Upper lobe of left lung (tissue), 6 donors: ENCODE data around the gene SPTAN1. TPM values are rescaled to one million over a fixed set of nuclear protein-coding genes. Genes with fewer than 3 reads are reported as not detected.
"Not testable (repeated sequence)": the region's sequence is repeated elsewhere in the genome, so short reads cannot be mapped to it uniquely, and the experiment has no call there.

ENCODE experiments used
- ATAC-seq, 2 donors: fragments of 200-7000 bp; cut with Tn5 transposase; one replicate each; pipeline ENCODE4 v1.9.1; 2022; ENCODE audit warnings: mild to moderate bottlenecking in 2 of 2, moderate library complexity in 2 of 2; ENCODE audit not compliant: low FRiP score in 2 of 2
- DNase-seq, 2 donors: peaks; one replicate each; pipeline ENCODE4 v3.0.0-alpha.2; 2019 to 2020
- H3K27ac ChIP-seq, 4 donors: fragments of 200-600 bp; sonication (generic); one replicate each; pipeline ENCODE4 v1.5.1; 2016 to 2019
- H3K27me3 ChIP-seq, 4 donors: fragments of 200-600 bp; sonication (generic); one replicate each; pipeline ENCODE4 v1.5.1; 2017 to 2019
- H3K36me3 ChIP-seq, 4 donors: fragments of 200-600 bp; sonication (generic); one replicate each; pipeline ENCODE4 v1.5.1; 2016 to 2019
- H3K4me1 ChIP-seq, 4 donors: fragments of 200-600 bp; sonication (generic); one replicate each; pipeline ENCODE4 v1.5.1; 2018 to 2019
- H3K4me3 ChIP-seq, 4 donors: fragments of 200-600 bp; sonication (generic); one replicate each; pipeline ENCODE4 v1.5.1; 2017 to 2019; ENCODE audit warnings: mild to moderate bottlenecking in 2 of 4, moderate library complexity in 1 of 4
- H3K9me3 ChIP-seq, 4 donors: fragments of 200-600 bp; sonication (generic); one replicate each; pipeline ENCODE4 v1.5.1; 2018 to 2019
- EP300 ChIP-seq, 4 donors: sonication (generic); formaldehyde crosslinking; IDR thresholded peaks; one replicate each; pipeline ENCODE4 v1.5.1; 2017; ENCODE audit warnings: antibody characterized with exemption in 4 of 4, control low read depth in 2 of 4
- POLR2A ChIP-seq, 4 donors: fragments of 450-650 bp; IDR thresholded peaks; one replicate each; pipeline ENCODE4 v1.5.1; 2016 to 2017; ENCODE audit warnings: antibody characterized with exemption in 4 of 4, mild to moderate bottlenecking in 2 of 4
- POLR2AphosphoS5 ChIP-seq, 2 donors: sonication (generic); formaldehyde crosslinking; IDR thresholded peaks; one replicate each; pipeline ENCODE4 v1.5.1; 2017; ENCODE audit warnings: antibody characterized with exemption in 2 of 2
- WGBS, 2 donors: methylation state at CpG; one replicate each; pipeline ENCODE4 v1.1.5; 2017 to 2018; 5-methylcytosine and 5-hydroxymethylcytosine counted together
- total RNA-seq, 6 donors: library from RNA; depleted of rRNA in 4 of 6; stranded (reverse); fragments of >200 nt in 4 of 6; gene quantifications; one replicate each; pipeline versions ENCODE4 v1.1.0 to v1.2.1, GENCODE V29; 2016 to 2021
- TF ChIP-seq, protein P1 (sequence below), 6 experiments: fragments of 450-650 bp in 4 of 6; fragments of 200-600 bp in 2 of 6; sonication (generic) in 2 of 6; IDR thresholded peaks; one replicate each; pipeline ENCODE4 v1.5.1; 2016 to 2019; ENCODE audit warnings: antibody characterized with exemption in 6 of 6
- donor health status: DM: no; HTN: no; CAD: no; lungs with moderate emphysema.
- donor health status: DM: no; HTN: yes; CAD: no; lungs with severe emphysema.

SPTAN1 gene
- total RNA-seq, result 100 to 1,000 TPM; 254 to 547 (median 401) TPM

DNA sequence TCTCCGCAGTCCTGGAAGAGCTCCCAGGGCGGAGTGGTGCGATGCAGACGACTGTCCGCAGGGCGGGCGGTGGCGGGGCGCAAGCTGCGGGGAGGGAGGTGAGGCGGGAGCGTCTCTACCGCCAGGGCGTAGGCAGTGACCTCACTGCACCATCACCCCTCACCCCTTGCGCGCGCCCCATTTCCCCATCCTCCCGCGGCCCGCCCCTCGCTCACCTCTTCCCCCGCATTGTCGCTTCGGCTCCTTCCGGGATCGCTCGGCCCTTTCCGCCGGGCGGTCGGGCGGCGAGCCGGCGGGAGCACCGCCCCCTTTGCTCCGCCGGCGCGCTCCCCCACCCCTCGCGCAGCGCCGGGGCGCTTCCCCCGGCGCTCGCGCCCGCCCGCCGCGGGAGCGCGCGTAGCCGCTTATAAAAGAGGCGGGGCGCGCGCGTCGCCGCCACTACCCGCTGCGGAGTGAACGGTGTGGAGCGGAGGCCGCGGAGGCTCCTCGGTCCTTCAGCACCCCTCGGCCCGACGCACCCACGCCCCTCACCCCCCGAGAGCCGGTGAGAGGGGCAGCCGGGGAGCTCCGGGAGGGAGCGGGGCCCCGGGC, at the start of gene SPTAN1:
TSS of gene SPTAN1 (plus strand) at position 435 of the 591 bp plus-strand sequence. CDS start 14,154 bp downstream, outside the sequence.
- Histone ChIP-seq H3K9me3 (no peaks in the 10 kb centered on the region), H3K4me3 (peak within 1 kb of the TSS; percentile 78 to 96 (median 90)), H3K27ac (peak within 1 kb of the TSS; percentile 93 to 99 (median 97)), H3K27me3 (no peaks in the 10 kb centered on the region), H3K36me3 (no peaks in the 10 kb centered on the region), H3K4me1 (peaks cover 44 to 66% (median 54%) of the 10 kb centered on the region in 4 donors)
- 1% methylated on average over 49 of the region's 81 CpGs; no CpG with 5 or more reads in 1 of the 2 donors for WGBS, 2 donors
- TF ChIP-seq, protein P1, sequence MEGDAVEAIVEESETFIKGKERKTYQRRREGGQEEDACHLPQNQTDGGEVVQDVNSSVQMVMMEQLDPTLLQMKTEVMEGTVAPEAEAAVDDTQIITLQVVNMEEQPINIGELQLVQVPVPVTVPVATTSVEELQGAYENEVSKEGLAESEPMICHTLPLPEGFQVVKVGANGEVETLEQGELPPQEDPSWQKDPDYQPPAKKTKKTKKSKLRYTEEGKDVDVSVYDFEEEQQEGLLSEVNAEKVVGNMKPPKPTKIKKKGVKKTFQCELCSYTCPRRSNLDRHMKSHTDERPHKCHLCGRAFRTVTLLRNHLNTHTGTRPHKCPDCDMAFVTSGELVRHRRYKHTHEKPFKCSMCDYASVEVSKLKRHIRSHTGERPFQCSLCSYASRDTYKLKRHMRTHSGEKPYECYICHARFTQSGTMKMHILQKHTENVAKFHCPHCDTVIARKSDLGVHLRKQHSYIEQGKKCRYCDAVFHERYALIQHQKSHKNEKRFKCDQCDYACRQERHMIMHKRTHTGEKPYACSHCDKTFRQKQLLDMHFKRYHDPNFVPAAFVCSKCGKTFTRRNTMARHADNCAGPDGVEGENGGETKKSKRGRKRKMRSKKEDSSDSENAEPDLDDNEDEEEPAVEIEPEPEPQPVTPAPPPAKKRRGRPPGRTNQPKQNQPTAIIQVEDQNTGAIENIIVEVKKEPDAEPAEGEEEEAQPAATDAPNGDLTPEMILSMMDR (IDR thresholded peaks at IDR 0.05), result peak in 4 of 6 experiments; percentile 38 to 48 (median 44)
- peak in 1 of 4 donors; percentile 66 for TF ChIP-seq EP300 (IDR thresholded peaks at IDR 0.05)
- peak; percentile 93 to 97 for TF ChIP-seq POLR2AphosphoS5 (IDR thresholded peaks at IDR 0.05)
- peak; percentile 86 to 100 (median 98) for TF ChIP-seq POLR2A (IDR thresholded peaks at IDR 0.05)
- ATAC-seq, result peak; percentile 94 to 95
- peak; percentile 90 to 98 for DNase-seq

DNA sequence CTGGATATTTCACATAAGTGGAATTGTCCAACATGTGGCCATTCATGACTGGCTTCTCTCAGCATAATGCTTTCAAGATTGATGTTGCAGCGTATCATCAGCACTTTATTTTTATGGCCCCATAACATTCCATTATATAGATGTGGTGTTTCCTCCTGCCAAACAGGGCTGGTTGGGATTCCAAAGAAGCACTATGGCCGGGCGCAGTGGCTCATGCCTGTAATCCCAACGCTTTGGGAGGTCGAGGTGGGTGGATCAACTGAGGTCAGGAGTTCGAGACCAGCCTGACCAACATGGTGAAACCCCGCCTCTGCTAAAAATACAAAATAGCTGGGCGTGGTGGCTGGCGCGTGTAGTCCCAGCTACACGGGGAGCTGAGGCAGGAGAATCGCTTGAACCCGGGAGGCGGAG, 49.0 kb upstream of the SPTAN1 start:
- Histone ChIP-seq H3K4me1 (peaks cover 16 to 21% (median 19%) of the 10 kb centered on the region in 4 donors), H3K36me3 (peaks cover 0 to 30% (median 19%) of the 10 kb centered on the region in 4 donors), H3K4me3 (peak overlapping the region in 3 of 4 donors; percentile 64 to 77 (median 66))
- H3K27me3 ChIP-seq, ATAC-seq, DNase-seq, H3K9me3 ChIP-seq, H3K27ac ChIP-seq: not testable (repeated sequence)
- WGBS, 2 donors, result 70 to 72% methylated on average over 11 to 14 of the region's 14 CpGs

DNA sequence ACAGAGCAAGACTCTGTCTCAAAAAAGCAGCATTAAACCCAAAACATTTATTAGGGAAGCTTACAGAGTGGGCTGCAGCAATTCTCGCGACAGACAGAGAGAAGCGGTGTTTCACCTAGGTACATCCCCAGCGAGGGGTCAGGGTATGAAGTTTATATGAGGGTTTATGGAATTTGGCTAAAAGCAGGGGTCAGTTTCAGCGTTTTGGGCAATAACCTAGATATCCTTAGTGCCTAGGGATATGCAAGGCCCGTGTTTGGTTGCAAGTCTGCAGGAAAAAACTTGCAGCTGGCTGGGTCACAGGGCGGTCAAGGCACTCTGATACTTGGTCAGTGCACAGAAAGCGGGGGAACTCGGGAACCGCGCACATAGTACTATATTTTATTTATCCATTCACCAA, 48.5 kb upstream of the SPTAN1 start:
- no peak for TF ChIP-seq EP300 (IDR thresholded peaks at IDR 0.05)
- WGBS, 2 donors, result 18 to 23% methylated on average over 11 of the region's 11 CpGs
- ATAC-seq, result peak in 1 of 2 donors; percentile 57
- peak overlapping the region in 1 of 4 donors; percentile 85 for H3K27ac ChIP-seq
- no peak for DNase-seq
- H3K27me3 ChIP-seq, result no peaks in the 10 kb centered on the region
- peaks cover 16 to 21% (median 19%) of the 10 kb centered on the region in 4 donors for H3K4me1 ChIP-seq
- H3K36me3 ChIP-seq, result peaks cover 0 to 27% (median 17%) of the 10 kb centered on the region in 4 donors
- peak overlapping the region in 3 of 4 donors; percentile 64 to 77 (median 66) for H3K4me3 ChIP-seq
- no peaks in the 10 kb centered on the region for H3K9me3 ChIP-seq

DNA sequence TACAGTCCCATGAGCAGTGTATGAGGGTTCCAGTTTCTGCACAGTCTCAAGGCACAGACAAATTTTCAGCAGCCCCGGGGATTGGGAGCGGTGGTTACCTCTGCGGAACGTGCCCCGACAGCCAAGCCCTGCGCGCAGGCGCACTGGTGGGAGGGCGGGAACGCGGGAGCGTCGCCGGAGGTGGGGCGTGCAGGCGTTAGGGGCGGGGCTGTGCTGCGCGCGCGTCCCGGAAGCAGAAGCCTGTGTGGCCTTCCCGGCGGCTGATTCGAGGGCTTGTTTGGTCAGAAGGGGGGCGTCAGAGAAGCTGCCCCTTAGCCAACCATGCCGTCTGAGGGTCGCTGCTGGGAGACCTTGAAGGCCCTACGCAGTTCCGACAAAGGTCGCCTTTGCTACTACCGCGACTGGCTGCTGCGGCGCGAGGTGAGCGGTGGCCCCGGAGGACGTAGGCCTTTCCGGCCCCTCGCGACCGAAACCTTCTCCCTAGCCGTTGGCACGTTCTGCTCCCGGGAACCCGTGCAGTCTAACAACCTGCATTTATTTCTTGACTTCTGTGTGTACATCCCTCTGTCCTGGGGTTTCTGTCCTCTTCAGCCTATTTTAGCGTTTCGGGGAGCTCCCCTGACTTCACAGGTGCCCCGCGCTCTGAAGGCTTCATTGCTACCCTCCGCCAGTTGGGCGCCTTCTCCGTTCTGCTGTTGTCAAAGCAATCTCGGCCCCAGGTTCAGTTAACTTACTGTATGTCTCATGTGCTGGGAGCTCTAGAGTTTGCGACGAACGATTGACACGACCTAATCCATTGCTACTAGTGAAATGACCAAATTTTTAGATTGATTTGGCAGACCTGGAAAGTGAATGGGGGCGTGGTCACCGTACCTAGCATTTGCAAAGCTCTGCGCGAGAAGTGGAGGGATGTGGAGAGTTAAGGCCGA, 47.6 kb upstream of the SPTAN1 start, which contains the start of gene GLE1:
TSS of gene GLE1 (plus strand) at position 235 of the 929 bp plus-strand sequence. CDS start at position 322, 87 bp downstream.
- Histone ChIP-seq H3K27ac (peak within 1 kb of the TSS; percentile 80 to 91 (median 86)), H3K4me3 (peak within 1 kb of the TSS; percentile 53 to 77 (median 65)), H3K36me3 (peaks cover 0 to 21% (median 16%) of the 10 kb centered on the region in 4 donors), H3K27me3 (no peaks in the 10 kb centered on the region), H3K9me3 (no peaks in the 10 kb centered on the region), H3K4me1 (peaks cover 16 to 21% (median 19%) of the 10 kb centered on the region in 4 donors)
- peak; percentile 96 to 100 for DNase-seq
- TF ChIP-seq POLR2AphosphoS5 (IDR thresholded peaks at IDR 0.05), result peak; percentile 83 to 86
- TF ChIP-seq, protein P1 (IDR thresholded peaks at IDR 0.05), result no peak
- TF ChIP-seq POLR2A (IDR thresholded peaks at IDR 0.05), result peak in 2 of 4 donors; percentile 42 to 83
- 0 to 2% methylated on average over 29 to 40 of the region's 64 CpGs for WGBS, 2 donors
- peak; percentile 98 to 99 for ATAC-seq

DNA sequence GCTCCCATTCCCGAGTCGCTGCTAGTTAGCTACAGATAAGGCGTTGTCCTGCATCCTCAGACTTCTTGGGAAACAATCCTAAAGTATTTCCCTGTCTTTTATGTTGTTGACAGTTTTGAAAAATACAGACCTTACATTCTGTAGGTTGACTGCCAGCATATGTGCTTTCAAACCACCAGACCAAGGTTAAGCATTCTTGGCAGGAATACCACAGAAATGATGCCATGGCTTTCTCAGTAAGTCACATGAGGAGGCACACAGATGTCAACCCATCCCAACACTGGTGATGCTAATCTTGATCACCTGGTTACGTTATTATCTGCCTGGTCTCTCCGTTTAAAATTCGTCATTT, 47.0 kb upstream of the SPTAN1 start:
- H3K27ac ChIP-seq, result peak overlapping the region in 3 of 4 donors; percentile 80 to 87 (median 85)
- H3K4me1 ChIP-seq, result peaks cover 16 to 21% (median 19%) of the 10 kb centered on the region in 4 donors
- DNase-seq, result no peak
- H3K36me3 ChIP-seq, result peaks cover 0 to 20% (median 13%) of the 10 kb centered on the region in 4 donors
- no peaks in the 10 kb centered on the region for H3K9me3 ChIP-seq
- ATAC-seq, result no peak
- 37 to 44% methylated on average over 6 of the region's 6 CpGs for WGBS, 2 donors
- H3K27me3 ChIP-seq, result no peaks in the 10 kb centered on the region
- no peak for TF ChIP-seq EP300 (IDR thresholded peaks at IDR 0.05)
- TF ChIP-seq, protein P1 (IDR thresholded peaks at IDR 0.05), result no peak
- no peak for TF ChIP-seq POLR2AphosphoS5 (IDR thresholded peaks at IDR 0.05)
- no peak for TF ChIP-seq POLR2A (IDR thresholded peaks at IDR 0.05)
- H3K4me3 ChIP-seq, result peak overlapping the region; percentile 53 to 77 (median 65)

DNA sequence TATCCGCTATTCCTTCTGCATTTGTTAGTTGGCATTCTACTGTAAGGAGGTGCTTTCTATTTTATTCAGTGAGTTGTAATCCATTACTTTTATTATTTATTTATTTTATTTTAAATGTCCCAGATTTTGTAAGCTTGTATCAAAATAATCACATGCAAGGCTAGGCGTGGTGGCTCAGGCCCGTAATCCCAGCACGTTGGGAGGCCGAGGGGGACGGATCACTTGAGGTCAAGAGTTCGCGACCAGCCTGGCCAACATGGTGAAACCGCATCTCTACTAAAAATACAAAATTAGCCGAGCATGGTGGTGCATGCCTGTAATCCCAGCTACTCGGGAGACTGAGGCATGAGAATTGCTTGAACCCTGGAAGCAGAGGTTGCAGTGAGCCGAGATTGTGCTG, 46.5 kb upstream of the SPTAN1 start:
- H3K9me3 ChIP-seq, H3K27me3 ChIP-seq, H3K27ac ChIP-seq, ATAC-seq, DNase-seq: not testable (repeated sequence)
- Histone ChIP-seq H3K36me3 (peaks cover 0 to 23% (median 11%) of the 10 kb centered on the region in 4 donors), H3K4me3 (peak overlapping the region in 1 of 4 donors; percentile 64), H3K4me1 (peaks cover 16 to 21% (median 19%) of the 10 kb centered on the region in 4 donors)
- WGBS, 2 donors, result 91 to 92% methylated on average over 12 of the region's 12 CpGs
